Measurements from ENCODE around the gene RSBN1.

Gene RSBN1

GRCh38 chr1:113805256-113805531 lies 7.1 kb downstream of the RSBN1 start:
- H3K36me3 Mint-ChIP-seq = peaks cover 11 to 23% of the 10 kb centered on the region in 2 donors
- no peak overlapping the region for H3K27ac Mint-ChIP-seq
- ATAC-seq (replicated peaks) = no peak
- no peaks in the 10 kb centered on the region for H3K27me3 Mint-ChIP-seq
- H3K9me3 Mint-ChIP-seq = no peaks in the 10 kb centered on the region
- H3K4me1 Mint-ChIP-seq = peaks cover 27 to 69% of the 10 kb centered on the region in 2 donors
- no peak overlapping the region for H3K4me3 Mint-ChIP-seq
- no peak for DNase-seq

DNA sequence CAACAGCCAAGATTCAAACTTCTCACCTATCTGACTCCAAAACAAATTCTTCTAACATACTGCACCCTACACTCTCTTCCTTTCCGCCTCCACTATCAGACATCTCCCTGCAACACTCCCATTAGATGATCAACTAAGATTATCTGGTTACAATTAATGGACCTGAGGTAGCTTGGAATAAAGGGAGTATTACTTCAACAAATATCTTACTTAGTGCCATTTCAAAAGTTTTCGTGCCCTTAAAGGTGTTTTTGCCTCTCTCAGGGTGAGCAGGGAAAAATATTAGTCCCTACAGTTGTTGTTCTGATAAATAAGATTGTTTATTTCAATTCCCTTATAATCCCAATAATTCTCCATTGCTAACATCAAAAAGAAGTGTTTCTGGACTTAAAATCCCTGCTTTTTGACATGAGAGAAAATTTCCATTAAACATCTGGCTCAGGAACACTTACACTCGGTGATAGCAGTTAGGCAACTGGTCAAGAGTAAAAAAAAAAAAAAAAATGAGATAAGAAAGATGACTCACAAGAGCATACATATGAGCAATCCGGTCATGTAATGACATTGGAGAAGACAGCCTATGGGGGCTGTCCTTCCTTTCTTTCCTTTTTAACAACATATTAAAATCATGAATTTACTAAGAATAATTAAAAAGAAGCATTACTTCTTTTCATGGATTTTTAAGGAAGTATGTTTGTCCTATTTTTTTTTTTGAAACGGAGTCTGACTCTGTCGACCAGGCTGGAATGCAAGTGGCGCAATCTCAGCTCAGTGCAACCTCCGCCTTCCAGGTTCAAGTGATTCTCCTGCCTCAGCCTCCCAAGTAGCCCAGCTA lies 7.6 kb downstream of the RSBN1 start:
- no peaks in the 10 kb centered on the region for H3K27me3 Mint-ChIP-seq
- H3K27ac Mint-ChIP-seq = peak overlapping the region; percentile 56

GRCh38 chr1:113802367-113803007 lies 9.8 kb downstream of the RSBN1 start:
- ATAC-seq (replicated peaks) (no peak), DNase-seq (no peak)
- H3K9me3 Mint-ChIP-seq = no peaks in the 10 kb centered on the region
- peaks cover 10 to 22% of the 10 kb centered on the region in 2 donors for H3K36me3 Mint-ChIP-seq
- peaks cover 25 to 70% of the 10 kb centered on the region in 2 donors for H3K4me1 Mint-ChIP-seq
- peak overlapping the region; percentile 1 for H3K27ac Mint-ChIP-seq
- H3K27me3 Mint-ChIP-seq = no peaks in the 10 kb centered on the region
- H3K4me3 Mint-ChIP-seq = no peak overlapping the region

More for the DNA sequence above, 7.6 kb downstream of the RSBN1 start:
- Mint-ChIP-seq H3K4me3 (no peak overlapping the region), H3K9me3 (no peaks in the 10 kb centered on the region), H3K4me1 (peaks cover 23 to 63% of the 10 kb centered on the region in 2 donors), H3K36me3 (peaks cover 11 to 20% of the 10 kb centered on the region in 2 donors)
- DNase-seq (no peak), ATAC-seq (replicated peaks) (peak in 1 of 2 donors; percentile 56)

GRCh38 chr1:113800487-113800886 lies 11.8 kb downstream of the RSBN1 start:
- H3K27me3 Mint-ChIP-seq = no peaks in the 10 kb centered on the region
- H3K9me3 Mint-ChIP-seq = no peaks in the 10 kb centered on the region
- DNase-seq (no peak), ATAC-seq (replicated peaks) (no peak)
- no peak overlapping the region for H3K4me3 Mint-ChIP-seq
- no peak overlapping the region for H3K27ac Mint-ChIP-seq
- peaks cover 4 to 22% of the 10 kb centered on the region in 2 donors for H3K36me3 Mint-ChIP-seq
- H3K4me1 Mint-ChIP-seq = peaks cover 21 to 56% of the 10 kb centered on the region in 2 donors

- DNase-seq (no peak), ATAC-seq (replicated peaks) (no peak)
- H3K4me1 Mint-ChIP-seq = peaks cover 11 to 45% of the 10 kb centered on the region in 2 donors
- no peaks in the 10 kb centered on the region for H3K9me3 Mint-ChIP-seq
- no peak overlapping the region for H3K27ac Mint-ChIP-seq
- H3K36me3 Mint-ChIP-seq = peaks cover 17 to 35% of the 10 kb centered on the region in 2 donors
- no peaks in the 10 kb centered on the region for H3K27me3 Mint-ChIP-seq
- no peak overlapping the region for H3K4me3 Mint-ChIP-seq
These were observed 14.8 kb downstream of the RSBN1 start for GRCh38 chr1:113797472-113797871.

- Mint-ChIP-seq H3K4me1 (peaks cover 17 to 49% of the 10 kb centered on the region in 2 donors), H3K27me3 (no peaks in the 10 kb centered on the region), H3K27ac (no peak overlapping the region), H3K36me3 (peaks cover 22 to 48% of the 10 kb centered on the region in 2 donors), H3K4me3 (no peak overlapping the region), H3K9me3 (no peaks in the 10 kb centered on the region)
- ATAC-seq (replicated peaks) = no peak
- DNase-seq = no peak
These were observed 18.1 kb downstream of the RSBN1 start for GRCh38 chr1:113793878-113794834.

DNA sequence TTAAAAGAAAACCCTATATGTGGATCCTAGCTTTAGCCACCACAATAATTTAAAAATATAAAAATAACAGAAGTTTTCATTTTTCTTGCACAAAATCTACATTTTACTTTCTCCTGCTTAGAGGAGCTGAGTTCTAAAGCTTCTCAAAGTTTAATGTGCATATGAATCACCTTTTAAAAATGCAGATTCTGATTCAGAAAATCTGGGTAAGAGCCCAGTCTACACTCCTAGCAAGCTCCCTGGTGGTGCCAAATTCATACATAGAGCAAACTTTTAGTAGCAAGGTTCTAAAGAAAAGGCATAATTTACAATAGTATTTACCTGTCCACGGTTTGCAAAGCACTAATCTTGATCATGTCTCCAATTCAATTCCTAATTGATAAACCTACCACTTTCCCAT lies 19.3 kb downstream of the RSBN1 start:
- Mint-ChIP-seq H3K4me3 (no peak overlapping the region), H3K27me3 (no peaks in the 10 kb centered on the region), H3K36me3 (peaks cover 22 to 50% of the 10 kb centered on the region in 2 donors), H3K27ac (no peak overlapping the region), H3K9me3 (no peaks in the 10 kb centered on the region), H3K4me1 (peaks cover 15 to 55% of the 10 kb centered on the region in 2 donors)
- no peak for DNase-seq
- no peak for ATAC-seq (replicated peaks)

- no peak overlapping the region for H3K27ac Mint-ChIP-seq
- peaks cover 22 to 50% of the 10 kb centered on the region in 2 donors for H3K36me3 Mint-ChIP-seq
- H3K27me3 Mint-ChIP-seq = no peaks in the 10 kb centered on the region
- H3K9me3 Mint-ChIP-seq = no peaks in the 10 kb centered on the region
- peaks cover 16 to 55% of the 10 kb centered on the region in 2 donors for H3K4me1 Mint-ChIP-seq
- DNase-seq = no peak
- ATAC-seq (replicated peaks) = no peak
- no peak overlapping the region for H3K4me3 Mint-ChIP-seq
These were observed 19.8 kb downstream of the RSBN1 start for GRCh38 chr1:113792471-113792870.

- Mint-ChIP-seq H3K36me3 (peaks cover 26 to 44% of the 10 kb centered on the region in 2 donors), H3K27me3 (no peaks in the 10 kb centered on the region), H3K4me1 (peaks cover 31 to 66% of the 10 kb centered on the region in 2 donors), H3K9me3 (no peaks in the 10 kb centered on the region), H3K4me3 (no peak overlapping the region), H3K27ac (no peak overlapping the region)
- ATAC-seq (replicated peaks) (no peak), DNase-seq (no peak)
These were observed 23.5 kb downstream of the RSBN1 start for GRCh38 chr1:113788802-113789201.

DNA sequence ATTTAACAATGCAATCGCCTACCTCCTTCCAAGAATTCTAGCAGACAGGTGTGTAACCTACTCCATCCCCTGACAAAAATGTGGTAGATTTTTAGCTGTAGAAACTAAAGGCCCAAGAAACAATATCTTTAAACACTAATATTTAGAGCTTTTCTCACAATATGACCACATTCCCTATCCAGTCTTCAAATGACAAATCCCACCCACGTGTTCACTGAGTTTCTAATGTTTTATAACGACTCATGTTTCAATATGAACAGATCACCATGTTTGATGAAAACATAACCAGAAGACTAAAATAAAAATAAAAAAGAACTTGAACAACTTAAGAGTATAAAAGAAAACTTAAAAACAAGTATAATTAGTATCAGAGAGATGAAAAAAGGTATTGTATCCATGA lies 24.6 kb downstream of the RSBN1 start:
- Mint-ChIP-seq H3K27me3 (no peaks in the 10 kb centered on the region), H3K4me3 (no peak overlapping the region), H3K36me3 (peaks cover 21 to 43% of the 10 kb centered on the region in 2 donors), H3K4me1 (peaks cover 36 to 65% of the 10 kb centered on the region in 2 donors), H3K27ac (peak overlapping the region; percentile 27), H3K9me3 (no peaks in the 10 kb centered on the region)
- no peak for ATAC-seq (replicated peaks)
- DNase-seq = no peak

GRCh38 chr1:113786069-113786468 lies 26.2 kb downstream of the RSBN1 start:
- Mint-ChIP-seq H3K36me3 (peaks cover 19 to 40% of the 10 kb centered on the region in 2 donors), H3K27ac (no peak overlapping the region), H3K4me1 (peaks cover 31 to 56% of the 10 kb centered on the region in 2 donors), H3K4me3 (no peak overlapping the region), H3K9me3 (no peaks in the 10 kb centered on the region), H3K27me3 (no peaks in the 10 kb centered on the region)
- ATAC-seq (replicated peaks) = no peak
- DNase-seq = no peak

- DNase-seq = no peak
- Mint-ChIP-seq H3K36me3 (peaks cover 14 to 31% of the 10 kb centered on the region in 2 donors), H3K4me1 (peaks cover 27 to 44% of the 10 kb centered on the region in 2 donors), H3K4me3 (peak overlapping the region; percentile 14 to 57), H3K9me3 (no peaks in the 10 kb centered on the region), H3K27ac (peak overlapping the region; percentile 88), H3K27me3 (no peaks in the 10 kb centered on the region)
- peak; percentile 68 to 75 for ATAC-seq (replicated peaks)
These were observed 28.0 kb downstream of the RSBN1 start for GRCh38 chr1:113784104-113784779.

DNA sequence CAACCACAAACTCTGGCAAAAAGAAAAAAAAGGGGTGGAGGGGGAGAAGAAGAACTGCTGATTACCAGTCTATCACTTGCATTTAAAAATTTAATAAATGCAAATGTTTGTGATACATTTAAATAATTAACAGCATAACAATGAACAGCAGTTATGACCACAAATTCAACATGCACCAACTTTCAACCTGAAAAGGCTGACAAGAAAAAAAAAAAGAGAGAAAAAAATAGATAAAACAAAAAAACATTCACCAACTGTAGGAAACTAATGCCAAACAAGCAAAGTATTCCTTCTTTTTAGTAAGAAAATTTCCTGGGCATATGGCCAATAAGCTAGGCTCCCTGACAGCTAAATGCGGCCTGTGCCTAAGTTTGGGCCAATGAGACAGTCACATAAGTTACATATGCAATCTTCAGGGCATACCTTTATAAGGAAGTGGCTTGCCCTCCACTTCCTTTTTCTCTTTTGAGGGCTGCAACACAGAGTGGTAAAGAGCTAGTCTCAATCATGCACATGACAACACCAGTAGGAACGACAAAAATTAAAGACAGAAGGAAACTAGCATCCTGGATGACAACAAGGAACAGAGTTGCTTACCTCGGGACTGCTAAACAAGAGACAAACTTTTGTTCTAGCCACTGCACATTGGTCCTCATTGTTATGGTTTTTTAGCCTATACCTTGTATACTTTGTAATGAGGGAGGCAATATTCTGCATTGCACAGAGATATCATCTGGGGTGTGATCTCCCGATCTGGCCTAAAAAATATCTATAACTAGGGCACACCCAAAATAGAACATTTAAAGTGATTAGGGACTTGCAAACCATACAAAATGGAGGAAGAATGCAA lies 28.8 kb downstream of the RSBN1 start:
- Mint-ChIP-seq H3K4me1 (peaks cover 29 to 36% of the 10 kb centered on the region in 2 donors), H3K9me3 (peaks cover 0 to 1% of the 10 kb centered on the region in 2 donors), H3K27me3 (no peaks in the 10 kb centered on the region), H3K27ac (peak overlapping the region; percentile 88), H3K4me3 (peak overlapping the region; percentile 14 to 57), H3K36me3 (peaks cover 17 to 32% of the 10 kb centered on the region in 2 donors)
- DNase-seq (peak; percentile 15), ATAC-seq (replicated peaks) (peak; percentile 98)

Data from stimulated activated naive B cell treated with anti-CD40 and anti-IgM and Interleukin-4, amounts not matched to agents 10 μg/mL and 1 μg/mL and 100 μg/mL, for 72 hours (primary cell).